KOPT-K1 (cell line): ENCODE data around the gene PHF20.
"Not testable (repeated sequence)": the region's sequence is repeated elsewhere in the genome, so short reads cannot be mapped to it uniquely, and the experiment has no call there.

ENCODE experiments used
- H3K27ac ChIP-seq: fragments of 200-600 bp; sonication (generic); 2 replicates; pipeline ENCODE4 v1.5.1; 2016; ENCODE audit warnings: antibody characterized with exemption, mild to moderate bottlenecking, low read depth, low read length; ENCODE audit not compliant: poor library complexity, severe bottlenecking
- H3K36me3 ChIP-seq: fragments of 200-600 bp; sonication (generic); 2 replicates; pipeline ENCODE4 v1.5.1; 2017; ENCODE audit warnings: antibody characterized with exemption, mild to moderate bottlenecking, low read length, moderate library complexity; ENCODE audit not compliant: insufficient read depth
- H3K9me3 ChIP-seq: fragments of 200-600 bp; sonication (generic); 2 replicates; pipeline ENCODE4 v1.5.1; 2017; ENCODE audit warnings: antibody characterized with exemption, low read length, mild to moderate bottlenecking; ENCODE audit not compliant: insufficient read depth, poor library complexity, severe bottlenecking

The PHF20 gene

GRCh38 chr20:35956616-35957015, 184.8 kb downstream of the PHF20 start:
- peaks cover 14% of the 10 kb centered on the region for H3K36me3 ChIP-seq
- no peak overlapping the region for H3K27ac ChIP-seq
- peaks cover 11% of the 10 kb centered on the region for H3K9me3 ChIP-seq

- not testable (repeated sequence) for H3K36me3 ChIP-seq, H3K27ac ChIP-seq
- H3K9me3 ChIP-seq, result peaks cover 11% of the 10 kb centered on the region
Observed at GRCh38 chr20:35959291-35959690, 187.5 kb downstream of the PHF20 start.

GRCh38 chr20:35963878-35964277, 192.1 kb downstream of the PHF20 start:
- Histone ChIP-seq H3K9me3 (peaks cover 8% of the 10 kb centered on the region), H3K36me3 (no peaks in the 10 kb centered on the region), H3K27ac (no peak overlapping the region)

- Histone ChIP-seq H3K27ac (no peak within 1 kb of the TSS), H3K9me3 (no peaks in the 10 kb centered on the region), H3K36me3 (no peaks in the 10 kb centered on the region)
Observed at GRCh38 chr20:35967979-35968640, 196.3 kb downstream of the PHF20 start, which contains the start of gene CNBD2. Gene CNBD2 (plus strand): TSS chr20:35968590. CDS start chr20:35968763, 173 bp downstream.

GRCh38 chr20:35968930-35969329, 197.1 kb downstream of the PHF20 start:
- Histone ChIP-seq H3K9me3 (no peaks in the 10 kb centered on the region), H3K27ac (no peak overlapping the region), H3K36me3 (no peaks in the 10 kb centered on the region)

- Histone ChIP-seq H3K36me3 (no peaks in the 10 kb centered on the region), H3K9me3 (no peaks in the 10 kb centered on the region), H3K27ac (no peak overlapping the region)
Observed at GRCh38 chr20:35971981-35972380, 200.2 kb downstream of the PHF20 start.

GRCh38 chr20:35972462-35972861, 200.6 kb downstream of the PHF20 start:
- no peak overlapping the region for H3K27ac ChIP-seq
- H3K36me3 ChIP-seq, result no peaks in the 10 kb centered on the region
- H3K9me3 ChIP-seq, result no peaks in the 10 kb centered on the region

GRCh38 chr20:35974256-35974655, 202.4 kb downstream of the PHF20 start:
- no peak overlapping the region for H3K27ac ChIP-seq
- H3K36me3 ChIP-seq, result no peaks in the 10 kb centered on the region
- no peaks in the 10 kb centered on the region for H3K9me3 ChIP-seq

- no peak overlapping the region for H3K27ac ChIP-seq
- no peaks in the 10 kb centered on the region for H3K36me3 ChIP-seq
- H3K9me3 ChIP-seq, result no peaks in the 10 kb centered on the region
Observed at GRCh38 chr20:35975576-35976373, 204.0 kb downstream of the PHF20 start.

- H3K9me3 ChIP-seq, result no peaks in the 10 kb centered on the region
- no peak overlapping the region for H3K27ac ChIP-seq
- H3K36me3 ChIP-seq, result no peaks in the 10 kb centered on the region
Observed at GRCh38 chr20:35978041-35978513, 206.3 kb downstream of the PHF20 start.

- Histone ChIP-seq H3K9me3 (no peaks in the 10 kb centered on the region), H3K27ac (no peak overlapping the region), H3K36me3 (no peaks in the 10 kb centered on the region)
Observed at GRCh38 chr20:35979544-35979943, 207.7 kb downstream of the PHF20 start.

- Histone ChIP-seq H3K27ac (no peak overlapping the region), H3K9me3 (no peaks in the 10 kb centered on the region), H3K36me3 (no peaks in the 10 kb centered on the region)
Observed at GRCh38 chr20:35981969-35982368, 210.2 kb downstream of the PHF20 start.

GRCh38 chr20:35984382-35984781, 212.6 kb downstream of the PHF20 start:
- Histone ChIP-seq H3K9me3 (no peaks in the 10 kb centered on the region), H3K36me3 (no peaks in the 10 kb centered on the region), H3K27ac (no peak overlapping the region)

- Histone ChIP-seq H3K9me3 (no peaks in the 10 kb centered on the region), H3K36me3 (no peaks in the 10 kb centered on the region), H3K27ac (no peak overlapping the region)
Observed at GRCh38 chr20:35985806-35986205, 214.0 kb downstream of the PHF20 start.

- Histone ChIP-seq H3K9me3 (no peaks in the 10 kb centered on the region), H3K27ac (no peak overlapping the region), H3K36me3 (no peaks in the 10 kb centered on the region)
Observed at GRCh38 chr20:35988910-35989463, 217.2 kb downstream of the PHF20 start.
